ENCODE measurements around the gene PATJ.

- TF ChIP-seq ZNF768 (tag by site-specific recombination; IDR thresholded peaks at IDR 0.05) (no peak), CTCF (tag by site-specific recombination; IDR thresholded peaks at IDR 0.05) (no peak), ZNF639 (tag by site-specific recombination; IDR thresholded peaks at IDR 0.05) (no peak), ZNF274 (IDR thresholded peaks at IDR 0.05; ENCODE audit: low read length) (no peak), ZNF274 (tag by site-specific recombination; IDR thresholded peaks at IDR 0.05; ENCODE audit: borderline replicate concordance) (no peak), ZNF416 (tag by site-specific recombination; IDR thresholded peaks at IDR 0.05) (no peak), HOXD13 (CRISPR knock-in tag; IDR thresholded peaks at IDR 0.05; ENCODE audit: borderline replicate concordance) (no peak), ZBTB17 (tag by site-specific recombination; IDR thresholded peaks at IDR 0.05) (no peak), YY1 (tag by site-specific recombination; IDR thresholded peaks at IDR 0.05) (no peak), ZNF138 (tag by site-specific recombination; IDR thresholded peaks at IDR 0.05; ENCODE audit: borderline replicate concordance) (no peak), SETDB1 (IDR thresholded peaks at IDR 0.05; ENCODE audit: insufficient read length, low read length) (no peak), ZNF747 (tag by site-specific recombination; IDR thresholded peaks at IDR 0.05) (no peak), ZNF280D (tag by site-specific recombination; IDR thresholded peaks at IDR 0.05) (no peak)
These were observed 366.8 kb downstream of the PATJ start for GRCh38 chr1:62109124-62109523.
